Activated T-helper 1 cell treated with anti-CD3 and anti-CD28 coated beads, Interleukin-2, amount 50 U/mL, for 16 hours (primary cell): Measurements from ENCODE around the gene PDE4D.

Experiments
- DNase-seq, 2 donors: peaks; one replicate each; pipeline ENCODE4 v3.0.0-alpha.2; 2020; ENCODE audit warnings: low read depth in 1 of 2, low spot score in 1 of 2

PDE4D gene

DNA sequence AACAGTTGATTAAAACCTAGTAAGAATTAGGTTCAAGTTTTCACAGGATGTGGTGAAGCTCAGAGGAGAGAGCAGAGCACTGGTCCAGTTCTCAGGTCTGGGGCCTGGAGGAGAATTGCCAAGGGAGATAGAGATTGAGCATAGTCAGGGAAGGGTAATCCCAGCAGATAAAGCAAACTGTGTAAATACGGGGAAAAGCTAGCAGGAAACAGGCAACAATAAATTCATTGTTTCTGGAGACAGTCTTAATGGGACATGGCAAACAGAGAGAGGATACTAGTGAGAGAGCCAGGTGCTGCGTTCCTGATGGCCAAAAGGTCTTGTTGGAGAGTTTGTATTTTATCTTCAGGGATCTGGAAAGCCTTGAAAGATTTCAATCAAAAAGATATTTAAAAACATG, 333.0 kb downstream of the PDE4D start:
- no peak for DNase-seq

DNA sequence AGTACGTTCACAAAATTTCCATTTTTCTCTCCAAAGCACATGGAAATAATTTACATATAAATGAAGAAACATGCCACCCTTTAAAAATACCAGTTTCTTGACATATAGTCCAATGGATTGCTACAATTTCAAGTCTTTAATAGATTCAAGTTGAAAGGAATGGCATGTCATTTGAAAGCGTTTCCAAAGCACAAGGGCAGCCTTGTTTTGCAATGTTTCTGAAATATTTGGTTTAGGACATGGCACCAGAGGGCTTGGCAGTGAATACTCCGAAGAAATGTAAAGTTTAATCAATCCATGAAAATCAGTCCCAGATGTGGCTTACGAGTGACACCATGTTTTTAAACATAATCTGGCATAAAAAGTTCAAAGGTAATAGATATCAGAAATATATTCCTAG, 333.7 kb downstream of the PDE4D start:
- no peak for DNase-seq

DNA sequence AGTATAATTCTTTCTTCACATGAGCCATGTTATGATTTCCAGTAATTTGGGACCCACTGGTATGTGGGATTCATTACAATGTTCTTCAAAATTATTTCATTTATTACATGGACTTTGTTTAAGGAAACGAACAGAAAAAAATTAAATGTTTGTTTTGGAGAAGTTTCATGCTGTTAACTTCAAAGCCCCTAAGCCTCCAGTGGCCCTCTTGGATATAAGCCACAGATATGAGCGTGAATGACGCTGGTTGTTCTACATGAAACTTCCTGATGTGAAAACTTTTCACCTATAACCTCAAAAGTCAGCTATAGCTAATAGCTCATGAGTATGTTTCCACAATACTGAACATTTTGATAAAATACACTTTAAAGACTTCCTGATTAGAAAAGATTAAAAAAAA, 334.2 kb downstream of the PDE4D start:
- DNase-seq, result no peak

DNA sequence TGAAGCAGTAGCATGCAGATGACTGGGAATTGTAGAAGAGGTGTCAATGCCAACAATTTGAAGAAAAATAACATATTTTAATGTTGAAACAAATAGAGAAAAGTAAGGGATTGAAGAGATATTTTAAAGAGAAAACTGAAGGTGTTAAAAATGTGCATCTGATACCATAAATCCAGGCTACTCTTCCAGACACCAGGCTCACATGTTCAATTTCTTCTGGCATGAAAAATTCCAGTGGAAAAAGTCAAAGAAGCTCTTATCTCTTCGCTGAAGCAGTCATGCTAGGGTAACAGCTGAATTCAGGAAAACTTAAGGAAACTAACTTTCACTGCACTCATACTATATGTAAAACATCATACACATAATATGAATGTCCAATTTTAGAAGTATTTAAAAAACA, 335.0 kb downstream of the PDE4D start:
- no peak for DNase-seq

DNA sequence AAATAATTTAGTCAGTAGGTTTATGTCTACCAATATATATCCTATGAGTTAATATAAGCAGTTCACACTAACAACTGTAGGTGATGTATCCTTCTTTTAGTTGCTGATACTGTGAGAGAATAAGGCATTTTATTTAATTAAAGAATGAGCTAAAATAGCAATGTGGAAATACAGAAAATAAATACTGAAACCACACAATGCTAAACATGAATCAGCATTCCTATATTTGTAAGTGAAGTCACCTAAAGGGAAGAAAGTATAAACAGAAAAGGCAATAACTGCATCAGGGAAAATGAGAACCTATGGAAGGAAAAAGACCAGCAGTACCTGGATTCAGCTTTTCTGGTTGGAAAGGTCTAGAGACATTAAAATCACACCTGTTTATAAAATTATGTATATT, 336.0 kb downstream of the PDE4D start:
- no peak for DNase-seq

DNA sequence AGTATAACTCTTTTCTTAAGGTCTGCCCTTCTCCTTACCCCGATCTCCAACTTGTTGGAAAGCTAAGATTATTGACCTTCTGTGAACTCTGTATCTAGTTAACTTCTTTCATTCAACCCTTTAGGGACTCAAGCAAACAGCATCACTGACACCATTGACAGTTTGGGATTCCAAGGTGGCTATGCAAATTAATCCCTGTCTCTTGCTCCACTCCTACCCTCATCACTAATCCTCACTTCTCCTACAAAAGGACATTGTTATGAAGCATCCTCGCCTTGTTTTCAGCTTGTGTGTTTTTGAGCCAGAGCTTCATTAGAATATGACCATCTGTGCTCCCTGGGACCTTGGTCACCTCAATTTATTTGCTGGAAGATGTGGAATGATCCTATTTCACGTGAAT, 337.9 kb downstream of the PDE4D start:
- no peak for DNase-seq

DNA sequence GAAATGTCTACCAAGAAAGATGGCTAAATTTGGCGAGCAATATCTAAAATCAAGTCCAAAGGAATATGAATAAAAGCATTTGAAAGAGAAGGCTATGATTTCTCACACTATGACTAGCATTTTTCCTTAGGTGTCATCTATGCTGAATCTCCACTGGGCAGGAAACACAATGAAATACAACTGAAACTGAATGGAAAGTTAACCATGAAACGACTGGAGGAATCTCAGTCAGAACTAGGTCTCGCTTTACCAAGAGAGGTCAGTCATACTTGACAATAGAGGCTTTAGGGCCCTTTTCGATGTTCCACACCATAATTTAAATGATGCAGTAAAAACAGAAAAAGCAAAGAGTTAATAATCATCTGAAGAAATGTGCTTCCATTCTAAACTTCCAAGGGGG, 339.0 kb downstream of the PDE4D start:
- no peak for DNase-seq

DNA sequence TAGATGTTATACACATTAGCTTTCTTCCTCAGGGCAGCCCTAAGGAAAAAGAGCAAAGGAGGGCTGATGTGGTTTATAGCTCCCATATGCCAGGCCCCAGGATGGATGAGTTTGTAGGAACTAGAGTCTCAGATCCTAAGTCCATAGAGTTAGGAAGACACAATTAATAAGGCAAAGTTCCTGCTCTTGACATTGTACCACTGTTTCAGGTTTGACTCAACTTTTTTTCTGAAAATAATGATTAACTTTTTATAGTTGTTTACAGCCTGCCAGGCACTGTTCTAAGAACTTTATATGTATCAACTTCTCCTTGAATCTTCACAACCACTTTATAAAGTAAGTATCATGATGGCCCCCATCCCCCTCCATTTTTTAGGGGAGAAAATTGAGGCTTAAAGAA, 339.5 kb downstream of the PDE4D start:
- no peak for DNase-seq

DNA sequence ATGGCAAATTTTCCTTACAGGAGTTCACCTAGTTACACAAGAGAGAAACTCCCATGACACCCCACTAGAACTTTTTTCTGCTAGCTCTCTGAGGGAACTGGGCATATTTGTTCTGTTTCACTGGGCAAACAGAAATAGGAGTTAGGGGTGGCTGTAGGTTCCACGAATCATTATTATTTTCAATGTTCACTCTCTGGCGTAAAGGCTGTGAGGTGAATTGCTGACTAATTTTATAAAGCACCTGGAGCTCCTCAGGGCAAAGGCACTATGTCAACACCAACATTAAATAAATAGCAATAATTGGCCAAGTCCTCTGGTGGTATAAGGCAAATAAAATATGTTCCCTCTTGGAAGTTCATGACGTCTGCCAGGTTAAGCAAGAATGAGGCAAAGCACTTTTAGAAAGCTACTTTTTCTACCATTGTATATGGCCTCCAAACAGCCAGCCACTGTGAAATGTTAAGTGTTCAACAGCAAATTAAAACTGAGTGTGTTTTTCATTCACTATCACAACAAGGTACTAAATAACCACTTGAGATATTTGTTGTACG, 344.6 kb downstream of the PDE4D start:
- DNase-seq, result no peak

DNA sequence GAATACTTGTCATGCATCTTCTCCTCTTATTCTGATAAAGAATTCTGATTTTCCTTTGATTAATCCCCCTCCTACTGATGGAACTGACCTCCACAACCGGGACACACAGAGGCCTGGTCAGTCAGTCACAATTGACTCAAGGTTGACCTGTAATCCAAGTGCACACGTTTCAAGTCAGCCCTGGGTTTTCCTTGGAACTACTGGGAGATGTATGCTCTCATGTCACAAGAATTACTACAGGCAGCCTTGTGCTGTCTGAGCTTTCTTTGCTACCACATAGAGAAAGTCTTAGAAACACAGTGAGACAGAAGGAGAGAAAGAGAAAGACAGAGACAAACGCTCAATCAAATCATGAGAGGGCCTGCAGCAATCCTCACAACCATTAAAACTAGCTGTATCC, 345.8 kb downstream of the PDE4D start:
- DNase-seq, result no peak

DNA sequence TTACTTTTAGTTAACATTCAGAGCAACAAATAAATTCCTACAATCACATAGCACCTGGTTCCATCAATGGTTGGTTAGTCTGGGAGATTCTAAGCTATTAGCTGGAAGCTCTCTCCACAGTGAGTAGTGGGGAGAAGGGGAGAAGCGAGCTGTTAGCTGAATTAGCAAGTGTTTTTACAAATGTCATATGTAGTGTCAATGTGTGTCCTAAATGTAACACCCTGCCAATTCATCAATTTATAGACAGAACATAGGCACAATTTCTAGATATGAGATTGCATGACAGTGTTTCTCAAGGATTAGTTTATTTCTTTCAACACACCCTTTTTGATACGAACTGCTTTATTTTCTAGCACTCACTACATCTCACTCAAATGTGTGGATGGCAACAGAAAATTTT, 349.0 kb downstream of the PDE4D start:
- DNase-seq, result no peak

DNA sequence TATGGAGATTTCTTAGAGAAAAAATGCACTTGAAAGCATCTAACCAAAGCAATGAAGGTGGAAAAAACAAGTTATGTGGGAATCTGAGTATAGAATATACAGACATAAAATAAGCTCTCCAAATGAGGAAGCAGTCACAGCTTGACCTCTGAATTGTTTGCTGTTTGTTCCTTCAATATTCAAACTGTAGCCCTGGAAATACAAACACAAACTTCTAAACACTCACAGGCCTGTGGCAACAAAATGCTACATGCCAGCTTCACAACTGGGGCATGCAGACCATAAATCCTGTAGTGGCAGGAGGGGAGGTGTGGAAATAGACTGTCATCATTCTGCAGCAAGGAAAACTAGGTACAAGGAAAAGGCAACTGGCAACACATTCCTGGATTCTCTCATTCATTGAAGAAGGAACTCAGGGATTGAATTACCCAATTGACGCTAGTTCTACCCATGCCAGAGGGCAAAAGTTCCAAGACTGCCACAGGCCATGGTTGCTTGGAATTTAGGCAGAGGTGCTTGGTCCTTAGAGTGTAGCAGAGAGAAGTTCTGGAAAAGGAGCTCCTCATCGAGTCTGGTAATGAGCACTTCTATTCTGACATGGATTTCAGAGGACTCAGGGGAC, 349.6 kb downstream of the PDE4D start:
- no peak for DNase-seq

DNA sequence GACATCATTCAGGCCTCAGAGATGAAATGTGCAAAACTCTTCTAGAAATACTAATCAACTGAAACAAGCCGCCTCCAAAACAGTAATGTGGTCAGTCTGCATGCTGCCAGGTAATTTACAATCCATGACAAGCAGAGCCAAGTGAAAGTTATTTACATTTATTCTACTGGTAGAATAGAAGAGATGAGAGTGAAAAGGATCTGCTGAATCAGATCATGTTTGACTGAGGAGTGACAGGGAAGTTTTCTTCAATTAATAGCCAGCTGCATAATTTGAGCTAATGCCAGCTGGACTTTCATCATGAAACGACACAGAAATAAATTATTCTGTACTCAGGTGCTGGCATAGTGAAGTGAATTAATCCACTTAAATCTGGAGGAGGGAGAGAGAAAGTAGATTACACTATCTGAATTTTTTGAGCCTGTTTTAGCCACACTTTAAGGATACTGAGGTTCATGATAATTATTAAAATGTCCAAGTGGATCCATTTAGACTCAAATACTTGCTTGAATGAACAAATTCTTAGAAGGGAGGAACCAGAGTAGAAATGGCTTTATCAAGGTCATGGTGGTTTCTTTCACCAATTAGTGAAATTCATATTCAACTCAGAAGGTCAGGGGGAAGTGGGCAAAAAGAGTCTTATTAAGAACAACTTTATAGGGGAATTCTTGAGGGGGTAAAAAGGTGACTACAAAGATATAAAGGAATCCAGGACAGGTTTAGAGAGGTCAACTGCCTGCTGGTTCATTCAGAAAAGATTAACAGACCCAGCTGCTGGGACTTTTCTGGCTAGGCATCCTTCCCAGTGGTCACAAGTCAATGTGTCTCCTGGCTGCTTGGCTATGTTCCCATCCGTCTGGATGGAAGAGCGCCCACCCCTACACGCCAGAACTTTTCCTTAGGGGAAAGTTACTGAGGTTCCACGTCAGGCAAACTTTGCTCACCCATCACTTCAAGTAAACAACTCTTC, 350.4 kb downstream of the PDE4D start:
- DNase-seq, result no peak

DNA sequence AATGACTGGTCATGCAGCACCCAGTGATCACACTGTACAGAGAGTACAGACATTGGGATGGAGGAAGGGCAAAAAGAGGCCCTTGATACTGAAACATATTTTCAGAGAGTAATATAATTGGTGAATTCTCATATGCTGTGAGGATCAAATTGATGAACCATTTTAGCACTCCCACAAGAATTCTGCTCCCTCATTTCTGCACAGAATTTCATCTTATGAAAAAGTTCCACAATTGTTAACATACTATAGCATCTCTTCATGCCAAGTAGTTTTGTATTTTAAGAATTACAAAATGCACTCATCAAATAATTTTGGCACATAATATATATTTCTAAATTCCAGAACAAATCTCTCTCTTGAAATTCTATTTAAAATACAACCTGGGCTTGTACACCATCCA, 351.2 kb downstream of the PDE4D start:
- DNase-seq, result no peak

DNA sequence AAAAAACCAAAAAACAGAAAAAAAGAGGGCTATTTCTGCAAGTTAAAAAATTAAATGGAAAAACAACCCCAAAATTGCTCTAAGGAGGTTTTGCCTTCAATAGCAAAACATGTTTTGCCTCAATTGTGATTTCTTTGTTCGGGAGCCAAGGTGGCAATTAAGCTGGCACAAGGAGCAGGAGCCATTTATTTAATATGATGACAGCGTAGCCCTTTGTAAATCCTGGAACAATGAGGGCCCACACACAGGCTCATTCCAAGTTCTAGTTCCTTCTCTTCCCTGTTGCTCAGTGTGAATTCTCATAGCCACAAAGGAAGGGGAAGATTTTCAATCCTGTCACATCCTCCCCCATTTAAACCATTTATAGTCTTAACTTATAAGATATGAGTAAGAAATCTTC, 353.2 kb downstream of the PDE4D start:
- DNase-seq, result no peak

DNA sequence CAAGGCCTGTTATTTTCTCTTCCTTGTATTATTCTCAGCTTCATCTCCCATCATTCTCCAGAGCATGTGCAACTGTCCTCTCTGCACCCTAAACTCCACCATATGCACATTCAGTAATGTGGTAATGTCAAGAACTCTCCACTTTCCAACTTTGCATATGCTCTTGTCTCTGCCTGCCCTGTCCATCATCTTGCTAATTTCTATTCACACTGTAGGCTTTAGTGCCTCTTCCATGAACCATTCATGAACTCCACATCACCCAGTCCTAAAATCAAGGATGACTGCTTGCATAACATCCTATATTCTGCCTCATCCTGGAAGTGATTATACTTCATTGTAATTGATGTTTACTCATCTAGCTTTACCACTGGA, 354.8 kb downstream of the PDE4D start:
- DNase-seq, result no peak

DNA sequence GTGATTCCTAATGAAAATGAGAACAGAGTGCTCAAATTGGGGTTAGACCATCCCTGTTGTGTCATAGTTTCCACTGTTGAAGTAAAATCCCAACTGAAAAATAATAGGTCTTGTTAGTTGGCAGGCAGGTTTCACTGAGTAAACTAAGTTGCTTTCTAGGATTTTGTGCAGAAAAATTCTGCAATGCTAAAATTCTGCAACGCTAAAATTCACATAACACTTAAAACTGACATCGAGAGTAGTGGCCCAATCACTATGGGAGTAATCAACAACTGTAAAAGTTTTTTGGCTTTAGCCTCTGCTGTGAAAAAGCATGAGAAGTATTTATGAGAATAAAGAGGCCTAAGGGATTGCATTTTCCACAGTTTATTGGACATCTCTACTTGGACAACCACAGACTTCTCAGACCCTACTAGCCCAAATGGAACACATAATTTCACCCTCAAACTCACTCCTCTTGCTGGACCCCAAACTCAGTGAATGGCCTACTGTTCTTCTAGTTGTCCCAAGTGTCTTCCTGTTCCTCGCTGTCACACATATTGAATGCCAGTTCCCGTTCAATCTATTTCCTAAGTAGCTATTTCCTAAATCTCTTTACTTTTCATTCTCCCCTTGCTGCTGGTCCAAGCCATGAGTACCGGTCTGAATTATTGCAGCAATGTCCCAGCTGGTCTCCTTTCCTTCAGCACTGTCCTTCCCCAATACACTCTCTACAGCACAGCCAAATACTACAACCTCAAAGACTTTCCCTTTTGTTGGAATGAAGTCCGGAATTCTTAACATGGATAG, 355.4 kb downstream of the PDE4D start:
- DNase-seq, result no peak

DNA sequence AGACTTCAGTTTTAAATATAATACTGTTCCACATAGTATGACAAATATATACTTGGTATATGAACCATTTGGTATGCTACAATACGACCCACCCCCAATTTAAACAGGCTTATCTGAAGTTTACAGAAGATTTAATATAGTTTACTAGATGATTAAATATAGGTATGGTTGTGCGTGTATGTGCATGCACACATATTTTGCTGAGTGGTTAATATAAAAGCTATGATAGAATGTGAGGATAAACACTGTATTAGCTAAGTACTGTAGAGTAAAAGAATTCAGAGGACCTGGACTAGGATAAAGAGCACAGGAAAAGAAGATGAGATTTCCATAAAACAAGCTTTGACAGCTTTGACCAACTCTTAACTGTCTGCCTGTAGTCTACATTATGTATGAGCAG, 356.7 kb downstream of the PDE4D start:
- no peak for DNase-seq

DNA sequence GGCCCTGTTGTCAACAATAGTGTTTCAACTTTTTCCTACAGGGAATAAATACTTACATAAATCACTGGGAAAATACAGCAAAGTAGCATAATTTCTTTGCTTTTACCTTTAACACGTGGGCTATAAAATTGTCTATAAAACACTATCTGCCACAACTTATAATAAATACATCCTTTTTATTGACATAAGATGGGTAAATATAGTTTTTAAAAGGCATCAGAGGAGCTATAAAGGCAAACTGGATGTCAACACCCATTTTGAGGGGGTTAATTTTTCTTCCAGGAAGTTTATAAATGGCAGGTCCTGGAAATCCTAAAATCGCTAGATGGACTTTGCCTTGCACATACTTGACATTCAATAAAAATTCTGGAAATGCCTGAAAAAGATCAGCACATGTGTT, 358.0 kb downstream of the PDE4D start:
- no peak for DNase-seq

DNA sequence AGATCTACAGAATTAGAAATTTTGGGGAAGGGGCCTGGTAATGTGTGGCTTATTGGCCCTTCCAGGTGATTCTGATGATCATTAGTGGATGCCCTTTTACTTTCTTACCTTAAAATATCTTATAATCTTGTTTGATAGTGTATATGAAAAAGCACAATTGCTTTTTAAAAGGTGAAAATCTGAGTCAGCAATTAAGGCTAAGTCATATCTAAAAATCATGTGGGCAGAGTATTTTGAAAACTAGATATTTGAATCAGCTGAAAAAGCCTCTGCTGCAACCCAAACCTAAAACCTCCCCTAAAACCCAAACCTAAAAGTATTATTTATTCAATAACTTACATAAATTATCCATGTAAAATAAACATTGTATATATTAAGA, 359.8 kb downstream of the PDE4D start:
- no peak for DNase-seq

DNA sequence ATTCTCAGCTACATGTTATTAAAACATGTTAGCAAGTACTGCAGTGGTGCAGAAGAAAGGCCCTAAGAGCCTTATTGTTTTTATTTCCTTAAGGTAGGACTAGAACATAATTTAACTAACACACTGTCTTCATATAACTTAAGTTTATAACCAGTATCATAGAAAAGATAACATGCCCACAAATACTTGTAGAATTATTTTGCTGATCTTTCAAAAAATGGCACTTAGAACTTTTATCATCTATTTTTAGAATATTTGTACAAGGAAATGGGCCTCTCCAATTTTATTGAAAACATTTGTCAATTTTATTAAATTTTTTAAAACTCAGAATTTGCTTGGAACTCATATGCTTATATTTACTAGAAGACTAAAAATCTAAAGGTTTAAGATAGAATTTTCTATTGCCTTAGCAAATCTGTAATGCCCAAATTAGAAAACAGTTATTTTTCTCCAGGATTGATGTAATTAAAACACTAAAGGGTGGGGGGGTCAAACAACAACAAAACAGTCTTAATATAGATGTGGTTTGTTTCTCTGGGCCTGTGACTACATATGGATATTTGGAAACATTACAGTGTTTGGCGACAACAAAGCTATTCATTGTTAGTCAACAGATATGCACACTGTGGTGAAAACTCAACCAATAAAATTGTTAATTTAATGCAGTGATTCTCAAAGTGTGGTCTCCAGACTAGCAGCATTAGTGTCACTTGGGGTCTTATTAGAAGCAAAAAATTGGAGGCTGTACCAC, 360.4 kb downstream of the PDE4D start:
- DNase-seq, result no peak
